ENCODE measurements around the gene ABCA3.
A peak's percentile ranks its signal among the peaks of the same experiment; 100 is the strongest.

ABCA3 gene

DNA sequence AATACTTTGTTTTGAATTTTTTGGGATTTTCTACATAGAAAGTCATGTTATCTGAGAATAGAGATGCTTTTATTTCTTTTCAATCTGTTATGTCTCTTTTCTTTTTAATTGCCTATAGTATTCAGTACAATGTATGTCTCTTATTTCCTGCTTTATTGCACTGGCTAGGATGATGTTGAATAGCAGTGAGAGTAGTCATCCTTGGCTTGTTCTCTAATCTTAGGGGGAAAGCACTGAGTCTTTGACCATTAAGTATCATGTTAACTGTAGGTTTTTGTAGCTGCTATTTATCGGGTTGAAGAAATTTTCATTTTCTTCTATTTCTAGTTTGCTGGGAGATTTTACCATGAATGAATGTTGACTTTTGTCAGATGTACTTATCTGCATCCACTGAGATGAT lies 10.0 kb upstream of the ABCA3 start:
- DNase-seq, result peak; percentile 25

DNA sequence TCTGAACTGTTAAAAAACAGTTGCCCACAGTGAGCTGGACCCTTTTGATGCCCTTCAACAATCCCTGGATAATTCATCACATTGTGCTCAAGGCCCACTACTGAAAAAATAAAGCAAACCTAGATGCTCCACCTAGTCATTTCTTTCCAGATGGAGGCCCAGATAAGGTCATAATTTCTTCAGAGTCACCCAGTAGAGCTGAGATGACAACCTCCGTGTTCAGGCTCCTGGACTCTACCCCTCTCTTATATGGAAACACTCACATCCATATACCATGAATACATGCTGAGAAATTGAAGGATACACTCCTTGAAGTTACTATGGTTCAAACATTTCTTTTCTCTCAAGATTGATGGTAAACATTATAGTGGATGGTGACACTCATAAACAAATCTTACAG lies 2.7 kb upstream of the ABCA3 start:
- DNase-seq, result no peak

DNA sequence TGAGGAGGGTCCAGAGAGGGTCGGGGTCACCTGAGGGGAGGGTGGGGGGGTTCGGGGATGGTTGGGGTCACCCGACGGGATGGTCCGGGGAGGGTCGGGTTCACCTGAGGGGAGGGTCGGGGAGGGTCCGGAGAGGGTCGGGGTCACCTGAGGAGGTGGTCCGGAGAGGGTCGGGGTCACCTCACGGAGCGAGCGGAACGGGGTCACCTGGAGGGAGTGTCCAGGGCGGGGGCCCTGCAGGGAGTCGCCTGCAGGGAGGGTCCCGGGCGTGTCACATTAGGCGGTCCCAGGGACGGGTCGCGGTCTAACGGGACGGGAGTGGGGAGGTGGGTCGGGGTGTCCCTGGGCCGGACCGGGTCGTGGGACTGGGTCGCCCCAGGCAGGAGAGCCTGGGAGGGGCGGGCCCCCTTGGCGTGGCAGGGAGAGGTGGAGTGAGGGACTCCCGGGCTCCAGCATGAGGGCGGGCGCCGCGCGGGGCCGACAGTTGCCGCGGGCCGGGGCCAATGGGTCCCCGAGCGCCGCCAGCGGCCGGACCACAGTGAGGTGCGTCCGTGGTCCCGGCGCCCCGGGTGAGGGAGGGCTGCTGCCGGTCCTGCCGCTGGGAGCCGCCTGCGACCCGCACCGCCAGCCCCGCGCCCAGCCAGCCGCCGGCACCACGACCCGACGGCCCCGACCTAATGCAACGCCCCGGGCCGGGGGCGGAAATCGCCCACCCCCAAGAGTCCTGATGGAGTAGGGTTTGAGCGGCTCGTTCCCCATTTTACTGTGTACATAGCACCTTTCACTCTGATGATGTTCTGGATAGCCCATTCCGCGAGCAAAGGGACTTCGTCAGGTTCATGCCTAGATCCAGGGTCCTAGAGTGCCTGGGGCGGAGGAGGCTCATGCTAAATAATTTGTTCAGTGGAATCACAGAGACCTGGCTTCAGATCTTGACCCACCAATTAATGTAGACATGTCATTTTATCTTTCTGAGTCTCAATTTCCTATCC lies 1.2 kb upstream of the ABCA3 start:
- DNase-seq, result no peak

DNA sequence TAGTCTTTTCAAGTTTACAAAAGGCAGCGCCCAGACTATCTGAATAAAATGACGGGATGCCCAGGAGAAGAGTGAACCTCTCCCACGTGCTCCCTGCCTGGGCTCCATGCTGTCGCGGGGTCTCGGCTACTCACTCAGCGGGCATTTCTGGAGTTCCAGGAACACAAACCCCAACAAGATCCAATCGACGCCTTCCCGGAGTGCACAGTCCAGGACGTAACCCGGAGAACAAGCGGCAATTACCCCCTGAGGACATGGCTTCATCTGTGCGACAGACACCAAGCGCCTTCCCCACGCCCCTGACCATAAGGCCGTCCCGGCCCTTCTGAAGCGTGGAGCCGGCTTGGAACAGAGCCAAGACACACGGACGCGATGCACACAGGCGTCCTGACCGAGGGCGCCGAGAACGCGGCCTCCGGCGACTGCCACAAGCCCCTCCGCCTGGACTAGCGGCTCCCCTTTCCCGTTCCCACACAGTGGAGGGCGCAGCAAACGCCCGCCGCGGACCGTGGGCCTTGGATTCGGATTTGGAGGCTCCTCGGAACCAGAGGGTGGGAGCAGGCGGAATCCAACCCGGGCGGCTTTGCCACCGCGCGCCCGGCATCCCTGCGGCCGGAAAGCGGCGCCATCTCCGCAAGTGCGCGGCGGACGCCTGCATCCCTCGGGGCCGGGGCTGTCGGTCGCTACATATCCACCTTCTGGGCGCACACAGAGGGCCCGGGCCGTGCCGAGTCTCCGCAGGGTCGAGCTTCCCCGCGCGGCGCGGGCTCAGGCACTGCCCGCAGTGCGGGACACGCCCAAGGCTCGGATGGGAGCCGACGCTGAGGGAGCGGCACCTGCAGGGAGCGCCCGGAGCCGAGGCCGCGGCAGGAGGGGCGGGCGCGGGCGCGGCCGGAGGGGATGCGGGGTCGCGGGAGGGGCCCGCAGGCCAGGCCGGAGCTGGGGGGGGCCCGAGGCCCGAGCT lies 725 bp downstream of the ABCA3 start:
- DNase-seq, result peak; percentile 9

DNA sequence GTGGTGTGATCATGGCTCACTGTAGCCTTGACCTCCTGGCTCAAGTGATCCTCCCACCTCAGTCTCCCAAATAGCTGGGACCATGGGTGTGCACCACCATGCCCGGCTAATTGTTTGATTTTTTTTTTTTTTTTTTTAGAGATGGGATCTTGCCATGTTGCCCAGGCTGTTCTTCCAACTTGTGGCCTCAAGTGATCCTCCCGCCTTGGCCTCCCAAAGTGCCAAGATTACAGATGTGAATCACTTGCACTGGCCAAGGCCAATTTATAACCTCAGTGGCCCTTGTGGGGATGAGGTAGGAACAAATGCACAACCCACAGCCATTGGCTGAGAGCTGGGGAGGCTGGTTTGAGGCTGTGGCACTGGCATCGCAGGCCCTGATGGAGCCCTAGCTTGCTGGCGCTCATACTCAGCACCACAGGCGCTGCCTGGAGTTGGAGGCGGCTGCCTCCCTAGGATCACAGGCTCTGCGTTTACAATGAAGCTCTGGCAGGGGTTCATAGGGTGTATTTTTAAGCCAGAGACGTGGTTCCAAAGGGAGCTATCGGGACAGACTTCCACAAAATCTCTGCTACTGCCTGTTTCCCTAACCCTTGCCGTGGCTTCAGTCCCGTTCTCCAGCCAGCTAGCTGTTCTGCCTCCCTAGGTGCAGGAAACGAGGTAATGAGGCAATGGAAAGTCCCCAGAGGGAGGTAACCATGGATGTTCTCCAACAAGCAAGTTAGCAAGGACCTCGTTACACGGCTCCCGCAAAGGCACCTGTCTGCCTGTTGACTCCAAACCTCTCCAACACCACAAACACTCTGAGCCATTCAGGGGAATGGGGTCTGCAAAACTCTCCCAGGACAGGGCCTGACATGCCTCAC lies 2.9 kb downstream of the ABCA3 start:
- DNase-seq, result no peak

DNA sequence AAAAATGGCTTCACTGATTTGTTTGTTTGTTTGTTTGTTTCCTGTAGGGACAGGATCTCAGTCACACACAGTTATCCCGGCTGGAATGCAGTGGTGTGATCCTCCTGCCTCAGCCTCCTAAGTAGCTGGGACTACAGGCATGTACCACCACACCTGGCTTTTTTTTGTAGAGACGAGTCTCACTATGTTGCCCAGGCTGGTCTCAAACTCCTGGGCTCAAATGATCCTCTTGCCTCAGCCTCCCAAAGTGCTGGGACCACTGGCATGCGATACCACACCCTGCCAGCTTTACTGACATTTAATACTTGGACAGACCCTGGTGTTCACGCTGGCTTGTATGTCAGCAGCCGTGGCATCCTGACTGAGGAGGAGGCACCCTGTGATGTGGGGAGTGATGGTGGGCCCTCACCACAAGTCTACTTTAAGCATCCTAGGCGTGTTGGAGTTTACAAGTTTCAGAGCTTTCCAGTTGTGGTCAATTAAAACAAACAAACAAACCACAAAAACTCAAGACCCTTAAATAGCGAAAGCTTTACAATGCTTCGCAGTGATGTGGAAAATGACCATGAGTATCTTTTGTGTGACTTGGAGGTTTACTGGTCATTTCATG lies 5.1 kb downstream of the ABCA3 start:
- no peak for DNase-seq

DNA sequence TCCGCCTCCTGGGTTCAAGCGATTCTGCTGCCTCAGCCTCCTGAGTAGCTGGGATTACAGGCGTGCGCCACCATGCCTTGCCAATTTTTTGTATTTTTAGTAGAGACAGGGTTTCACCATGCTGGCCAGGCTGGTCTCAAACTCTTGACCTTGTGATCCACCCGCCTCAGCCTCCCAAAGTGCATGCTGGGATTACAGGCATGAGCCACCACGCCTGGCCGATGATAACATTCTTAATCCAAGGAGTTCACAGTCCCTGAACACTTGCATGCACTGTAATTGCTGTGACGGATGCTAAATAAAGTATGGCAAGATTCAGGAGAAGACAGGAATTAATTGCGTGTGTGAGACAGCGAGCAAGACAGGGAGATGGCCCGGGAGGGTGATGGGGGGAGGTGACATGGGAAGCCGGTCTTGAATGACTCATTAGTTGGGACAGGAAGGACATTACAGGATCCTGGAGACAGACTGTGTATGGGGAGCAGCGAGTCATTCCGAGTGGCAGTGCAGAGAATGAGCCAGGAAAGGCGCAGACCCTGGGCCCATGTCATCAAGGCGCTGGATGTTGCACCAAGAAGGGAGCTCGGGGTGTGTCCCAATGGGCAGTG lies 6.7 kb downstream of the ABCA3 start:
- peak; percentile 18 for DNase-seq

DNA sequence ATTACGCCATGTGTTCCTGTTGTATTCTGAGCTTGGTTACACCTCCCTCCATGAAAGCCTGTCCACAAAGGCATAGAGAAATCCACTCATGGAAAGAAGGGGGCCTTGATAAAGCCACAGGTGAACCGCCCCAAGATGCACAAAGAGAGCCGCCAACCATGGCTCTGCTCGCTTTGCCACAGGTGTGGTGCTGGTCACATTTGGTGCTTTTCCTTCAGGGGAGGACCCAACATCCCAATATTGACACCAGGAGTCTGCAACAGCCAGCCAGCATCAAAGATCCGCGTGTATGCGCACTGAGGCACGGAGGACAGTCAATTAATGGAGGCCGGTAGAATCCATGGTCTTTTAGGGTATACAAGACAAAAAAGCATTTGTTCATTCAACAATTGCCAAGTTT lies 7.3 kb downstream of the ABCA3 start:
- no peak for DNase-seq

DNA sequence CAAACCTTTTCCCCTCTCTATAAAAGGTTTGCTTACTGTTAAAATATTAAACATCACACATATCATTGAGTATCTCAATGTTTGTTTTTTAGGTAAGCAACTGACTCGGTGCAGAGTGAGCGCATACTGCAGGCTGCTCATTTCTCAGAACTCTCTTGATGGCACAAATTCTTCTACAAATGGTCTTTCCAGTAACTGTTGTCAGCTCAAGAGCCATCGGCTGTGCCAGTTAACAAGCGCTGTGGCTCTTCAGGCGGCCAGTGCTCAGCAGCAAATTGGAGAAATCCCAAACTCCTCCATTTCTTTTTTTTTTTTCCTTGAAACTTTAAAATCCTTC lies 8.6 kb downstream of the ABCA3 start:
- no peak for DNase-seq

DNA sequence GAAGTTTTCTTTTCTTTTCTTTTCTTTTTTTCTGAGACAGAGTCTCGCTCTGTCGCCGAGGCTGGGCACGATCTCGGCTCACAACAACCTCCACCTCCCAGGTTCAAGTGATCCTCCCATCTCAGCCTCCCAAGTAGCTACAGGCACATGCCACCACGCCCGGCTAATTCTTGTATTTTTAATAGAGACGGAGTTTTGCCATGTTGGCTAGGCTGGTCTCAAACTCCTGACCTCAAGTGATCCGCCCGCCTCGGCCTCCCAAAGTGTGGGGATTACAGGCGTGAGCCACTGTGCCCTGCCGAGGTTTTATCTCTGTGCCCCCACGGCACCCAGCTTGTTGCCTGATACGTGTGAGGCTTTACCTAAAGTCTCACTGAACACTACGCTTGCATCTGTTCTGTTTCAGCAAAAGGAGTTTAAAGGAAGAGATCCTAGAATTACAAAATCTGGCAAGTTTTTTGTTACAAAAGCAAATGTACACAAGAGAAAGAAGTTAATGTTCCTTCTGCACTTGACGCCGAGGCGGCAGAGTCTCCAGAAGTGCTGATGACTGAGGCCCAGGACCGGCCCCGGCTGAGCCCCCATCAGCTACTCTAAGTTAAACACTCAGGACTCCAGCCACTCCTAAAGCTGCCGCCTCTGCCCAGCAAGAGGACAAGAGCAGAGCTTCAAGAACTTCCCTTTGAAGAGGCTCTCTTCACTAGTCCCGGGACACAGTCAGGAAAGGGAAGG lies 9.2 kb downstream of the ABCA3 start:
- DNase-seq, result no peak

DNA sequence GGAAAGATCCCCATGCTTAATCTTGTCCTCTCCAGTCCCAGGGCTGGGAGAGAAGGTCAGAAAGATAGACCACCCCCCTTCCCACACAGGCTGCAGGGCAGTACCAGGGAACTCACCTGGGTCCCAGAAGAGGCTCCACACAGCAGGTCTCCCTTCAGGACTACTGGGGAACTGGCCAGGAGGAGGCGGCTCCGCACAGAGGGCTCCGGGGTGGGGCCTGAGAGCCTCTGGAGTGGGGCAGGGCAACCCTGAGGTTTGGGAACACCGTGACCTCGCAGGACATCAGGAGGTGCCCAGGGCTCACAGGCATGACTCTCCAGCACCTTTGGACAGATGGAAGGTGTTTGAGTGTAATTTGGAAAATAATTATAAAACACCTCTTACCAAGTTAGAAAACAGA lies 11.0 kb downstream of the ABCA3 start:
- DNase-seq, result no peak

DNA sequence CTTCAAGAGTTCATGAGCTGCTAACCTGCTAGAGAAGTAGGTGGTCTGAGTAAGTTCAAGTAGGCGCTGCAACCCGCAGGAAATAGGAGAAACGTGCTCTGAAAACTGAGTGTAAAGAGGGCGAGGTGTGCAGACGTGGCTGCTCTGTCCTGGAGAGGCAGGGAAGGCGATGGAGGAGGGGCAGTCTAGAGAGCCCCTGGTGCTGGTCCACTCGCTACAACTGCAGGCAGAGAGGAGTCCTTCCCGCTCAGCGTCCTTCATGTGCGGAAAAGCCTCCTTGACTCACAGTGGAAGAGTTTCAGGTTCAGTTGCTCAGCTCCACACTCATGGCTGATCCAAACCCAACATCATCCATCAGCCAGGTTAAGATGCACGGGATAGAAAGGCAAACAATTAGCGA lies 12.1 kb downstream of the ABCA3 start:
- DNase-seq, result no peak

DNA sequence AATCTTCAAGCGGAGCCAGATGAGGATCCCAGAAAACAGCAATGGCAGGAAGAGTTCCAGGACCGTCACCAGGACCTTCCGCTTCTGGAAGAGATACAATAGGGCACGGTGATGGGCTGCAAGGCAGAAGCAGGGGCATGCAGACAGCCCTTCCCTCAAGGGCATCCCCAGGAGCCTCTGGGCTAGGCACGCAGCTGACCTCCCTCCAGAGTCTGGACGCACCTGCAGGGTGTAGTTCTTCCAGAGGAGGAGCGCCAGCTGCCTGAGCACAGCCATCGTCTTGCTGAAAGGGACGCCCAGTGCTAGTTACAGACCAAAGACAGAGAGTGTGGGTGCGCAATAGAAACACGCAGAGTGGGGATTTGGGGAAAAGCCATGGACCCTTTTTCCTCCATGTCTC lies 14.3 kb downstream of the ABCA3 start:
- DNase-seq, result no peak

DNA sequence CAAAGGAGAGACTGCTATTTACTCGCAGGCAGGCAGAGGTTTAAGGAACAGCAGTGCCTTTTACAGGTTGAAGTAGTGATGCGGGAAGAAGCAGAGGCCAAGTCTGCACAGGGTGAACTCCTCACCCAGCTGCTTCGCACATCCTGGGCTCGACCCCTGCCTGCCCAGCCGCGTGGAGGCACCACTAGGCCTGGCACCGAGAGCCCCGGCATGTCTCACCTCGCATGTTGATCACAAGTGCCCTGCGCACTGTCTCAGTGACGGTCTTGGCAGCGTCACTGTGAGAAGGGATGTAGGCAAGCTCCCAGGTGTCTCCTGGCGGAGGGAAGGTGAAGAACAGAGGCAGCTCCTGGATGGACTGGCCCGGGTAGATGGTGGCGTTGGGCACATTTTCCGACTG lies 14.7 kb downstream of the ABCA3 start:
- DNase-seq, result no peak

DNA sequence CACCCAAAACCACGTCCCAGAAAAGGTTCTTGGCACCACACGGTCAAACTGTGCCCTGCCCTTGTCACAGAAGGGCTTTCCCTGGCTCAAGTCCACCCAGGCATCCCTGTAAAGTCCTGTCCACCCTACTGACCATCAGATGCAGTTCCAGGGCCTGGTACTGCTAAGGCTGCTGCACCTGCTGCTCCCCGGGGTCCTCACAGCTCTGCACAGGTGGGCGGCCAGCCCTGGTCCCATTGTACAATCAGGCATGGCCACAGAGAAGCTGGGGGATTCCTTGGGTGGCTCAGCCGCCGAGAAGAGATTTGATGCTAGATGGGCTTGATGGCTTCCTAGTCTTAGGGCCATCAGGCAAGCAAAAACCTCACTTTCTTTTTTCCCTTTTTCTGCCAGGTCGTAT lies 15.3 kb downstream of the ABCA3 start:
- no peak for DNase-seq

DNA sequence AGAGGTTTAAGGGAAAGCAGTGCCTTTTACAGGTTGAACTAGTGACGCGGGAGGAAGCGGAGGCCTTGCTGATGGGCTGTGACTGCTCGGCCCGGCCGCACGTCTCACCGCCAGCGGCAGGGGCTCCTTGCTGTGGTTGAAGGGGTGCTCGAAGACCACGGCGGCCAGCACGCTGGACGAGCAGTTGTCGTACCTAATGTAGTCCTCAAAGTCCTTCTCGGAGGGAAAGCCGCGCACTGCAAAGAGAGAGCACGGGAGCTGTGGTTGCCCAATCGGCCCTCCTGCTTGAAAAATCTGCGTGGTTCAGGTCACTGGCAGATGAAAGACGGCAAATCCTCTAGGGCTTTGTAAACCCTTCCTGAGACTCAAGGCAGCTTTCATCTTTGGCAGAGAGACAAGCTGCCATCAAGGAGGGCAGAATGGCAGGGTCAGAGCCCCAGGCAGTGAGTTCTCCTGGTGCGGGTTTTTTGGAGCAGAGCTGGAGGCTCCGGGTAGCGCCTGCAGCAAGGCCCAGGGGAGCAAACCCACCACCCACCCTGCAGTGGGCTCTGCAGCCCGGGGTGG lies 16.1 kb downstream of the ABCA3 start:
- DNase-seq, result no peak

DNA sequence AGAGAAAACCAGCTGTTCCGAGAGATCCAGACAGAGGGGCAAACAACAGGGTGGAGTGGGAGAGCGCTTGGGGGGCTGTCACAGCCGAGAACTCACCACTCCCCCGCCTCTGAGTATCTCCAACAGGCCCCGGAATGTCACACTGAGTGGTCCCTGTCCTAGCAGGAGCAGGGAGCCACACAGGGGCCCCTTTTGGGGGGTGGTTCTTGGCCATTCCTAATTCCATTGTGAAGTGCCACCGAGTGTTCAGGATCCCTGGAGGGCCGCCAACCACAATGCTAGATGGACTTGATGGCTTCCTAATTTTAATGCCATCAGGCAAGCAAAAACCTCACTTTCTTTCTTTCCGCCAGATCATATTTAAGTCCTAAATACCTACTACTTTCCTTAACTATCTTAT lies 16.8 kb downstream of the ABCA3 start:
- DNase-seq, result no peak

DNA sequence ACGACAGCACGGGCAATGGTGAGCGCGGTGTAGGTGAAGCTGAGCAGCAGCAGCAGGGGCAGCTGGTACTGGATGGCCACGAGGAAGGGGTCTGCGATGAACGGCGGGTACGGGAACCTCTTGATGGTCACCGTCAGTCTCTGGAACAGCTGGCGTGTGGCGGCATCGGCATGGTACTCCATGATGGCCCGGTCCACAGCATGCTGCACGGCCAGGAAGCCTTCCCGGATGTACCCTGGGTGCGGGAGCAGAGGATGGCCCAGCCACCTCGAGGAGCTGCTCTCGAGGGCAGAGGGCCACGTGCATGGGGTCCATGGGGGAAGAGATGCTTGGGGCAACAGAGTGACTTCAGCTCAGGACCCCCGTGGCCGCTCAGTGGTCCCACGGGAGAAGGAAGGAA lies 20.9 kb downstream of the ABCA3 start:
- DNase-seq, result no peak

DNA sequence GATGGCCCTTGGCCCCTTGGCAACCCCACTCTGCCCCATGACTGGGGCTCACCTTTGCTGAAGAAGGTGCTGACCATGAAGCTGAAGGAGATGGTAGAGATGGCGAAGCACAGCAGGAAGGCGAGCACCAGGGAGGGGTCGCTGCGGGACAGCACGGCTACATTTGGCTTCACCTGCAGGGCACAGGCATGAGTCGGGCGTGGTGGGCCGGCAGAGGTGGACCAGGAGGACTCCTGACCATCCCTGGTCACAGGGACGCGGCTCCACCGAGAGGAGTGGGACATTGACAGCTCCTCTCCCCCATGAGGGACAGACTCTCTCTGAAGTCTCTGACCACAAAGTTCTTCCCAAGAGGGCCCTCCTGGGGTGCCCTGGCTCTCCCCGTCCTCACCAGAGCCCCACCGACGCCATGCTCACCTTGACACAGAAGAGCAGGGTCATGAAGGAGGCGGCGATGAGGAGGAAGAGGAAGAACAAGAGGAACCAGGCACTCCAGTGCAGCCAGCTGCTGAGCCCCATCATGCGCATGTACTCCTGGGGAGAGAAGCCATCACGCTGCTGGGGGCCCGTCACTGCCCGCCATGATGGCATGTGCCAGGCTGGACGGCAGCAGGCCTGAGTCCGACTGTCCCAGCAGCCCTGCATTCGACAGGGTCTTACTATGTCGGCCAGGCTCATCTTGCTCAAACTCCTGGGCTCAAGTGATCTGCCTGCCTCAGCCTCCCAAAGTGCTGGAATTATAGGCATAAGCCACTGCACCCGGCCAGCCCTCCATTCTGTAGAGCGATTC lies 23.1 kb downstream of the ABCA3 start:
- no peak for DNase-seq
